Breast epithelium (tissue), 3 donors: ENCODE measurements around the gene MYDGF.

ENCODE experiments used
- POLR2A ChIP-seq: fragments of 450-650 bp; IDR thresholded peaks from one replicate; pipeline ENCODE4 v1.6.1; 2016; ENCODE audit warnings: antibody characterized with exemption, mild to moderate bottlenecking, moderate library complexity
- TF ChIP-seq, protein P1 (sequence below), 3 donors: fragments of 450-650 bp; IDR thresholded peaks; one replicate each; pipeline ENCODE4 v1.5.1; 2016 to 2017; ENCODE audit warnings: antibody characterized with exemption in 3 of 3, mild to moderate bottlenecking in 3 of 3, moderate library complexity in 3 of 3

DNA sequence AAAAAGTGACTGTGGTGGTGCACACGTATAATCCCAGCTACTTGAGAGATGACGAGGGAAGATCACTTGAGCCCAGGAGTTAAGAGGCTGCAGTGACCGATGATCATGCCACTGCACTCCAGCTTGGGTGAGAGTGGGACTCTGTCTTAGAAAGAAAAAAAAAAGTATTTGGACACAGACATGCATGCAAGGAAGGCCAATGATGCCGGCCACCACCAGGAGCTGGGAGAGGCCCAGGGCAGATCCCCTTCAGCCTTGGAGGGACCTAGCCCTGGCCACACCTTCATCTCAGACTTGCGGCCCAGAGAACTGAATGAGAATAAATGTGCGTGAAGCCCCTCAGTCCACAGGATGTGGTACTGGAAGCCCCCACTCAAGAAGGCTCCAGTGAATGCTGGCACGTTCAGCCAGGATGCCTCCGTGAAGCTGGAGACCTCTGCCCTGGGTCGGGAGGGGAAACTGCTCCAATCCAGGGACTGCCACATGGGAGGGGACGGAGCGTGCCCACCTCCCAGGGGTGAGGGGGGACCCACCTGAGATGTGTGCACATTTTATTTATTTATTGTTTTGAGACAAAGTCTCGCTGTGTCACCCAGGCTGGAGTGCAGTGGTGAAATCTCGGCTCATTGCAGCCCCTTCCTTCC is 16.2 kb downstream of the MYDGF start:
- TF ChIP-seq, protein P1, sequence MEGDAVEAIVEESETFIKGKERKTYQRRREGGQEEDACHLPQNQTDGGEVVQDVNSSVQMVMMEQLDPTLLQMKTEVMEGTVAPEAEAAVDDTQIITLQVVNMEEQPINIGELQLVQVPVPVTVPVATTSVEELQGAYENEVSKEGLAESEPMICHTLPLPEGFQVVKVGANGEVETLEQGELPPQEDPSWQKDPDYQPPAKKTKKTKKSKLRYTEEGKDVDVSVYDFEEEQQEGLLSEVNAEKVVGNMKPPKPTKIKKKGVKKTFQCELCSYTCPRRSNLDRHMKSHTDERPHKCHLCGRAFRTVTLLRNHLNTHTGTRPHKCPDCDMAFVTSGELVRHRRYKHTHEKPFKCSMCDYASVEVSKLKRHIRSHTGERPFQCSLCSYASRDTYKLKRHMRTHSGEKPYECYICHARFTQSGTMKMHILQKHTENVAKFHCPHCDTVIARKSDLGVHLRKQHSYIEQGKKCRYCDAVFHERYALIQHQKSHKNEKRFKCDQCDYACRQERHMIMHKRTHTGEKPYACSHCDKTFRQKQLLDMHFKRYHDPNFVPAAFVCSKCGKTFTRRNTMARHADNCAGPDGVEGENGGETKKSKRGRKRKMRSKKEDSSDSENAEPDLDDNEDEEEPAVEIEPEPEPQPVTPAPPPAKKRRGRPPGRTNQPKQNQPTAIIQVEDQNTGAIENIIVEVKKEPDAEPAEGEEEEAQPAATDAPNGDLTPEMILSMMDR (IDR thresholded peaks at IDR 0.05) = no peak
- TF ChIP-seq POLR2A = no peak
